ENCODE data around the gene HSPG2. TPM values are rescaled to one million over a fixed set of nuclear protein-coding genes. Genes with fewer than 3 reads are reported as not detected.
A peak's percentile ranks its signal among the peaks of the same experiment; 100 is the strongest.

The HSPG2 gene
- total and polyA plus RNA-seq, 2 of the 13 experiments (the other 11 are each of a cell fraction or from before 2014, with no cell fraction given): 9.1 to 13.1 TPM

GRCh38 chr1:21931171-21932093 is 5.7 kb downstream of the HSPG2 start (continued):
- TF ChIP-seq ZBTB40 (IDR thresholded peaks at IDR 0.05) (no peak), ZBTB40 (CRISPR knock-in tag; IDR thresholded peaks at IDR 0.05) (no peak; the same call in 1 of the 2 replicates), TBX3 (IDR thresholded peaks at IDR 0.05; ENCODE audit: borderline replicate concordance) (no peak; the same call in 1 of the 2 replicates), ADNP (CRISPR knock-in tag; IDR thresholded peaks at IDR 0.05) (0 out of 2 replicates have a peak, but pooled peaks have one; percentile 15), RFXAP (CRISPR knock-in tag; IDR thresholded peaks at IDR 0.05; ENCODE audit: borderline replicate concordance) (no peak), MIER3 (CRISPR knock-in tag; IDR thresholded peaks at IDR 0.05; ENCODE audit: borderline replicate concordance) (0 out of 2 replicates have a peak, but pooled peaks have one; percentile 32), ZNF574 (CRISPR knock-in tag; IDR thresholded peaks at IDR 0.05) (peak; percentile 13; the same call in 1 of the 2 replicates), RARA (CRISPR knock-in tag; IDR thresholded peaks at IDR 0.05) (peak; percentile 72), EP300 (IDR thresholded peaks at IDR 0.05; ENCODE audit: low read depth in 2 of 2, low read length in 2 of 2) (peak in 1 of 2 experiments; percentile 43; a peak in 1 of 4 replicates), EP300 (CRISPR knock-in tag; IDR thresholded peaks at IDR 0.05; ENCODE audit: borderline replicate concordance) (peak; percentile 69; the same call in 1 of the 2 replicates), ZKSCAN5 (CRISPR knock-in tag; IDR thresholded peaks at IDR 0.05) (no peak), ZNF580 (CRISPR knock-in tag; IDR thresholded peaks at IDR 0.05; ENCODE audit: borderline replicate concordance, low read depth) (peak; percentile 87; the same call in 1 of the 2 replicates), ETS1 (CRISPR knock-in tag; IDR thresholded peaks at IDR 0.05) (no peak), ZNF616 (CRISPR knock-in tag; IDR thresholded peaks at IDR 0.05; ENCODE audit: low read depth) (no peak), HOXA9 (CRISPR knock-in tag; IDR thresholded peaks at IDR 0.05; ENCODE audit: borderline replicate concordance) (no peak)
